Measurements from ENCODE around the gene SORL1.

Gene SORL1

DNA sequence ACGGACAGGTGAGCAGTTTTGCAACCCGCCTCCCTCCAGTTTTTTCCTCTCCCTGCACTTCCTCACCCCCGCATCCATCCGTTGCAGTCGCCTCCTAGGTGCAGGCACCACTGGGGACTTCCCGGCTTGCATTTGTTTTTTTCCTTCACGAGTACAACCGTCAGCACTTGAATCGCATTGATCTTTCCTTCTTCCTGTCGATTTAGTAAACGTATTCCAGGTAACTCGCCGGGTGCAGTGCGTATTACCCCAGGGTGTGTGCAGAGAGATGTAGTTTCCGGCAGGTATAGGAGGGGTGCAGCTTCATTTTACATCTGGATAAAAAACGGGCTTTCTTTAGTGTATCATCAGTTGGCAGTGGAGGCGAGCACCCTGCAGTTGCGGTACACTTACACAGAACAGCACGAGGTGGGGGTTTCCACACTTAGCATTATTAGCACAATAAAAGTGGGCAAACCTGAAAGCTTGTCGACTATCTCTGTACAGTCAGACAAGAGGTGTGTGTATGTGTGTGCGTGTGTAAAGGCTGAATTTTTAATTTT lies 566 bp downstream of the SORL1 start, which contains the start of gene SORL1-AS1:
Gene SORL1-AS1 (minus strand): TSS at position 359 of the 542 bp plus-strand sequence.
- peaks cover 26% of the 10 kb centered on the region; the same call in 1 of the 2 replicates for H3K36me3 ChIP-seq (ENCODE audit: insufficient read depth, low read length)
- no peaks in the 10 kb centered on the region for H3K9me2 ChIP-seq (ENCODE audit: low read depth, low read length)
- no peaks in the 10 kb centered on the region for H4K20me1 ChIP-seq (ENCODE audit: insufficient read depth, low read length)
- no peaks in the 10 kb centered on the region for H3K27me3 ChIP-seq (ENCODE audit: insufficient read depth, low read length)
- no peak within 1 kb of the TSS for H2AFZ ChIP-seq (ENCODE audit: low read length)
- H3F3A ChIP-seq (ENCODE audit: insufficient read depth, low read length): peaks cover 15% of the 10 kb centered on the region
- H3K79me2 ChIP-seq (ENCODE audit: insufficient read depth, low read length): peaks cover 55% of the 10 kb centered on the region
- peak within 1 kb of the TSS; percentile 97 for H3K4me2 ChIP-seq (ENCODE audit: low read length)
- no peaks in the 10 kb centered on the region for H3K9me3 ChIP-seq (ENCODE audit: low read length)
- peak within 1 kb of the TSS; percentile 97 for H3K4me3 ChIP-seq (ENCODE audit: low read depth, low read length, poor library complexity, severe bottlenecking)
- TF ChIP-seq EZH2 (IDR thresholded peaks at IDR 0.05; ENCODE audit: borderline replicate concordance, low read length): no peak
- TF ChIP-seq, protein P1, sequence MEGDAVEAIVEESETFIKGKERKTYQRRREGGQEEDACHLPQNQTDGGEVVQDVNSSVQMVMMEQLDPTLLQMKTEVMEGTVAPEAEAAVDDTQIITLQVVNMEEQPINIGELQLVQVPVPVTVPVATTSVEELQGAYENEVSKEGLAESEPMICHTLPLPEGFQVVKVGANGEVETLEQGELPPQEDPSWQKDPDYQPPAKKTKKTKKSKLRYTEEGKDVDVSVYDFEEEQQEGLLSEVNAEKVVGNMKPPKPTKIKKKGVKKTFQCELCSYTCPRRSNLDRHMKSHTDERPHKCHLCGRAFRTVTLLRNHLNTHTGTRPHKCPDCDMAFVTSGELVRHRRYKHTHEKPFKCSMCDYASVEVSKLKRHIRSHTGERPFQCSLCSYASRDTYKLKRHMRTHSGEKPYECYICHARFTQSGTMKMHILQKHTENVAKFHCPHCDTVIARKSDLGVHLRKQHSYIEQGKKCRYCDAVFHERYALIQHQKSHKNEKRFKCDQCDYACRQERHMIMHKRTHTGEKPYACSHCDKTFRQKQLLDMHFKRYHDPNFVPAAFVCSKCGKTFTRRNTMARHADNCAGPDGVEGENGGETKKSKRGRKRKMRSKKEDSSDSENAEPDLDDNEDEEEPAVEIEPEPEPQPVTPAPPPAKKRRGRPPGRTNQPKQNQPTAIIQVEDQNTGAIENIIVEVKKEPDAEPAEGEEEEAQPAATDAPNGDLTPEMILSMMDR (IDR thresholded peaks at IDR 0.05; ENCODE audit: low read length): no peak
- peaks cover 84% of the 10 kb centered on the region for H3K4me1 ChIP-seq (ENCODE audit: insufficient read depth, low read length, severe bottlenecking)
- peak within 1 kb of the TSS; percentile 98 for H3K27ac ChIP-seq (ENCODE audit: low read depth, low read length, poor library complexity, severe bottlenecking)
- peak within 1 kb of the TSS; percentile 97 for H3K9ac ChIP-seq (ENCODE audit: low read length)

DNA sequence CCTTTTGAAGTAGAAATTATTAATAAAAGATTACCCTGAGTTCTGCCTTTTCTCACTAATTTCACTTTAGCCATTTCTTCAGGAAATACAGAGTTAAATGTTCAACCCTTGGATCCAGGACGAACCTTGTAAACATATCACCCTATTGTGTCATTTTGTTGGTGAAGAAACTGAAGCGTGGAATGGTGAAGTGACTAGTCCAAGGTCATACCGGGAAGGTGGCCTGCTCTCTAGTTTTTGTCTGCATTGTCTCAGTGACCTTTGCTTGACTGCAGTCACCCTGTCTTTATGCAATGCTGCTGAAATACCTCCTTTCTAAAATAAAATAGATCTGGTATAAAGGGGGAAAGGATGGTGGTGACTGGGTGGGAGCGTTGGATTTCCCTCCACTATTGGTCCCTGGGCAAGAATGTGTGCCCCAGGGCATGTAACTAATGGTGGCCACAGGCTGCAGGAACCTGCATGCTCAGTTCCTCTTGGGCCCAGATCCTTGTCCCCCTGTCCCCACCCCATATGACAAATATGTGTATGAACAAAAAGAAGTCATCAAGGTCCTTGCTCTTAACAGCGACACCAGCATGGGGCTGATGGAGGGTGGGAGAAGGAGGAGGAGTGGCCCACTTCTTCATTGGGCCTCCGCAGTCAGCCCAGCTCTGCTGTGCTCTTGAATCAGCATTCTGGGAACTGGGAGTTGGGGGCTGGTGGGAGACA lies 1.6 kb downstream of the SORL1 start:
- peak overlapping the region; percentile 97 for H3K9ac ChIP-seq (ENCODE audit: low read length)
- peaks cover 65% of the 10 kb centered on the region for H3K79me2 ChIP-seq (ENCODE audit: insufficient read depth, low read length)
- peak overlapping the region; percentile 97 for H3K4me3 ChIP-seq (ENCODE audit: low read depth, low read length, poor library complexity, severe bottlenecking)
- H3K27me3 ChIP-seq (ENCODE audit: insufficient read depth, low read length): no peaks in the 10 kb centered on the region
- H3K9me2 ChIP-seq (ENCODE audit: low read depth, low read length): no peaks in the 10 kb centered on the region
- peaks cover 84% of the 10 kb centered on the region for H3K4me1 ChIP-seq (ENCODE audit: insufficient read depth, low read length, severe bottlenecking)
- no peak for TF ChIP-seq EZH2 (IDR thresholded peaks at IDR 0.05; ENCODE audit: borderline replicate concordance, low read length)
- H3F3A ChIP-seq (ENCODE audit: insufficient read depth, low read length): peaks cover 5% of the 10 kb centered on the region; the same call in 1 of the 2 replicates
- peak overlapping the region; percentile 91 for H3K27ac ChIP-seq (ENCODE audit: low read depth, low read length, poor library complexity, severe bottlenecking)
- H3K4me2 ChIP-seq (ENCODE audit: low read length): peak overlapping the region; percentile 97
- peaks cover 36% of the 10 kb centered on the region; the same call in 1 of the 2 replicates for H3K36me3 ChIP-seq (ENCODE audit: insufficient read depth, low read length)
- no peaks in the 10 kb centered on the region for H4K20me1 ChIP-seq (ENCODE audit: insufficient read depth, low read length)
- H3K9me3 ChIP-seq (ENCODE audit: low read length): no peaks in the 10 kb centered on the region
- H2AFZ ChIP-seq (ENCODE audit: low read length): no peak overlapping the region

DNA sequence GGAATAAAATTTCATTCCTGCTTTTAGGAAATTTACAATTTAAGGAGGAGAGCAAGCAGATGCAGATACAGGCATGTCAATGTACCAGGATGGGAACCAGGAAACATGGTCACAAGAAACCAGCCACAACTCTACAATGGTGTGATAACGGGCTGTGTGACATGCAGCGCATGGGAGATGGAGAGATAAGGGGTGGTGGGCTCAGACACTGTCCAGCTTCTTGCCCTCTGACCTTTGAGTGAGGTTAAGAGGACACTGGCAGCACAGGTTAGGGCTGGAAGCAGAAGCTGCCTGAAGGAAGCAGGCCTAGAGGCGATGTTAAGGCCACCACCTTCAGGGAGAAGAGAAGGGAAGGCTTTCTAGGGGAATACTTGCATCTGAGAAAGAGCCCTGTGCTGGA lies 3.0 kb downstream of the SORL1 start:
- H4K20me1 ChIP-seq (ENCODE audit: insufficient read depth, low read length): no peaks in the 10 kb centered on the region
- H3K79me2 ChIP-seq (ENCODE audit: insufficient read depth, low read length): peaks cover 75% of the 10 kb centered on the region
- peaks cover 39% of the 10 kb centered on the region; the same call in 1 of the 2 replicates for H3K36me3 ChIP-seq (ENCODE audit: insufficient read depth, low read length)
- no peaks in the 10 kb centered on the region for H3K9me3 ChIP-seq (ENCODE audit: low read length)
- no peaks in the 10 kb centered on the region for H3K9me2 ChIP-seq (ENCODE audit: low read depth, low read length)
- no peaks in the 10 kb centered on the region for H3K27me3 ChIP-seq (ENCODE audit: insufficient read depth, low read length)
- peaks cover 84% of the 10 kb centered on the region for H3K4me1 ChIP-seq (ENCODE audit: insufficient read depth, low read length, severe bottlenecking)
- H3K9ac ChIP-seq (ENCODE audit: low read length): peak overlapping the region; percentile 97
- TF ChIP-seq EZH2 (IDR thresholded peaks at IDR 0.05; ENCODE audit: borderline replicate concordance, low read length): no peak
- TF ChIP-seq, protein P1 (IDR thresholded peaks at IDR 0.05; ENCODE audit: low read length): no peak
- H3K4me3 ChIP-seq (ENCODE audit: low read depth, low read length, poor library complexity, severe bottlenecking): peak overlapping the region; percentile 97
- H2AFZ ChIP-seq (ENCODE audit: low read length): no peak overlapping the region
- no peaks in the 10 kb centered on the region for H3F3A ChIP-seq (ENCODE audit: insufficient read depth, low read length)
- H3K4me2 ChIP-seq (ENCODE audit: low read length): peak overlapping the region; percentile 97
- peak overlapping the region; percentile 91 for H3K27ac ChIP-seq (ENCODE audit: low read depth, low read length, poor library complexity, severe bottlenecking)
